ENCODE data around the gene TLL2.

DNA sequence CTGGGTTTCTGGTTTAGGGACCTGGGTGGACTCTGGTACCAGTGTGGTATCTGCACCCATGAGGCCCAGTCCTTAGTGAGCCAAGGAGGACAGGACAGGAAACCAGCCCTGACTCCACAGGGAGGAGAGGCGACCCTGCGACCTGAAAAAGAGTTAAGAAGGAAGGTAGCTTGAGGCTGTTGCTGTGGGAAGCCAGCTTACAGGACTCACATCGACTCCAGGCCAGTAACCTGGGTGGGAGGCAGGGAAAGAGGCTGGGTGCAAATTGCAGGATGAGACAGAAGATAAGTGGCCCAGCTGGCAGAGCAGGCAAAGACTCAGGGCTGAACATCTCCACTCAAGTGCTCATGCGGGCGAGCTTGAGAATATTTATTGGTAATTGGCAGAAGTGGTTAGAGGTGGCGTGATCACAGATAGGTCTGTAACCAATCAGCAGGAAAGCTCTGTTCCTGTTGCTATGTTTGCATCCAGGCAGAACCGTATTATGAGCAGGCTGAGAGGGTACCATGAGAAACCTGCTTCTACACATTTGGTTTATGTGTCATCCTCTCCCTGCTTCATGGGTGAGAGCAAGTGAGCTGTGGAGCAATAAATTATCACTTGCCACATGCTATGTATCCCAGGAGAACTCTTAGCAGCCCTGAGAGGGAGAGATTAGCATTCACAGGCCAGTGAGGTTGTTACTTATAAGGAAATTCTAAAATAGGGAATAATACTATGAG is 11.0 kb downstream of the TLL2 start:
- TF ChIP-seq POLR2AphosphoS5 (IDR thresholded peaks at IDR 0.05; ENCODE audit: borderline replicate concordance, low read depth, low read length), result no peak
- no peak for TF ChIP-seq EZH2 (IDR thresholded peaks at IDR 0.05)
